Measurements from ENCODE around the gene CFAP157.
"Not testable (repeated sequence)": the region's sequence is repeated elsewhere in the genome, so short reads cannot be mapped to it uniquely, and the experiment has no call there.

The CFAP157 gene

DNA sequence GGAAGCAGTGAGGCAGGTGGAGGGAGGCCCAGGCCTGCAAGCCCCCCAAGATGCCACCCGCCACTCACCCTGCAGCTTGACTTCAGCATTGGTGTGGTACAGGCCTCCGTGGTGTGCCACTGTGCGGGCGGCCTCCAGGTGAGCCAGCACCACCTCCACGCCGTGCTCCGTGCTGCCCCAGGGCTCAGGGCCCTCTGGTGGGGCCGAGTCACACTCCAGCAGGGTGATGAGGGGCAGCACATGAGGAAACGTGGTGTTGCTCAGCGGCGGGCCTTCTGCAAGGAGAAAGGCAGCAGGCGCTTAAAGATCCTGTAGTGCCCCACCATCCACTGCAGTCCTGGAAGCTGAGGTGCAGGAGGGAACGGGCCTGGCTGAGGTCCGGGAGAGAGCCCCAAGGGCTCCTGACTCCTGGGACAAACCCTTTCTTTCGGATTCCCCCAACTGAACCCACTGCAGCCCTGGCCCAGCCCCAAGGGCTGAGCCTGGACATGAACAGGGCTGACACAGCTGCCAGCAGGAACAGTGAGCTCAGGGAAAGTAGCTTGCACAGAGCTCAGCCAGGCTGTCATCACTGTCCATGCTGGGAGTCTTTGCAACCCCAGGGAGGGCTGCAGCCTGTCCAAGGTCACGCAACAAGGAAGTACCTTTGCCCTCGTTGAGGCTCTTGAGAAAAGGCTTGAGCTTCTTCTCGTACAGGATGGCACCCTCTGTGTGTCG, 33.0 kb downstream of the CFAP157 start:
- DNase-seq, result no peak

GRCh38 chr9:127741831-127742434, 35.1 kb downstream of the CFAP157 start:
- DNase-seq, result no peak

- no peak for DNase-seq
Measured at GRCh38 chr9:127742435-127743088, 35.8 kb downstream of the CFAP157 start.

DNA sequence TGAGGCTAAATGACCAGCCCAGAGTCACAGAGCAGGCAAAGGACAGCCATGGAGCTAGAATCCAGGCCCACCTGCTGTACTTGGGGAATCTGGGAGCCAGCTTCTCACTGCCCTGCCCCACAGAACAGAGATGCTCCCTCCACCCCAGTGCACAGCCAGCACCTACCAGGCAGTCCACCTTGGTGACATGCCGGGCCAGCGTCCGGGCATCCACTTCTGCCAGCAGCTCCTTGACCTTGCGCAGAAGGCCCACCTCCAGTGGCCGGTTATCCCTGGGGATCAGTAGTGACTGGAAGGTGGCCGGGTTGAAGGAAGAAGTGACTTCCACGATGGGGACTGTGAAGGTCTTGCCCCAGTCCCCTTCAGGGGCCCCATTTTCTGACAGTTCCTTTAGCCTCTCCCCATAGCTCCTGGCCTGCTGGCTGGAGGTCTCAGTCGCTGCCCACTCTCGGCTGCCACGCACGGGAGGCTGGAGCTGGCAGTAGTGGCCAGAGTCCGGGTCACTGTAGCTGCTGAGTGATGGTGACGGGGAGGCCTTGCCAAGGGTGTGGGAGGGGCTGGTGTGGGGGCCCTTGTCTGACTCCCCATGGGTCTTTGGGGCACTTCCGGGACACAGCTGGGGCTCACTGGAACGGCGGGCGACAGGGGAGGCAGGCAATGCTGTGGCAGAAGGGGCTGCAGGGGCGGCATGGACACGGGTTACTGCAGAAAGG, 37.8 kb downstream of the CFAP157 start:
- DNase-seq, result no peak

GRCh38 chr9:127746959-127747569, 40.3 kb downstream of the CFAP157 start:
- no peak for DNase-seq

- no peak for DNase-seq
Measured at GRCh38 chr9:127749090-127749787, 42.5 kb downstream of the CFAP157 start.

DNA sequence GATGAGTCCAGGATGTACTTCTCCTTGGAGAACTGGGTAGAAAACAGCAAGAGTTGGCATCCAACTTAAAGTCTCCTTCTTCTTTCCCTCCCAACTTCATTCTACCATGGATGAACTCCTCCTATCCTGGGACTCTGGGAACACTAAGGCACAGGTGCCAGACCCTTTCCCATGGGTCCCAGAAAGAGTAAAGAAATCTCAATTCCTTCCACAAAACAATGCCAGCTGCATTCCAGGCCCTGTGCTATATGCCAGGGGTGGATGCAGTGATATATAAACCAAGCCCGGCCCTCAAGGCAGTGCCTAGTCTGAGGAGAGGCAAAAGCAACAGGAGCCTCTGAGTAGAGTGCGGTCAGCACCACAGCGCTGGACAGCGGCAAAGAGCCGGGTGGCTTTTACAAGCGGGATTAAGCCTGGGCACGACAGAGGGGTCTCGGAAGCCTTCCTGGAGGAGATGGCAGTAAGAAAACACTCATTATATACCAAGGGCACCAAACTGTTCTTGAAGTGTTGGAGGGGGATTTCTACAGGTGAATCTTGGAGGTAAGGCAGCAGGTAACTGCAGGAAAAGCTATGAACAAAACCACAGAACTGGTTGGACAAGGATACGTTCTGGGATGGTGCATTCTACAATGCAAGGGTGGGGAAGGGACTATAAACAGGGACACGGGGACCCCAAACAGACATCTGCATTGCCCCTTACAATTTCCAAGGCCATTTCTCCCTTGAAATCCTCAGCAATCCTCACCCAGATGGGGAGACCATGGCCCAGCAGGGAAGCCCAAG, 44.7 kb downstream of the CFAP157 start:
- no peak for DNase-seq

DNA sequence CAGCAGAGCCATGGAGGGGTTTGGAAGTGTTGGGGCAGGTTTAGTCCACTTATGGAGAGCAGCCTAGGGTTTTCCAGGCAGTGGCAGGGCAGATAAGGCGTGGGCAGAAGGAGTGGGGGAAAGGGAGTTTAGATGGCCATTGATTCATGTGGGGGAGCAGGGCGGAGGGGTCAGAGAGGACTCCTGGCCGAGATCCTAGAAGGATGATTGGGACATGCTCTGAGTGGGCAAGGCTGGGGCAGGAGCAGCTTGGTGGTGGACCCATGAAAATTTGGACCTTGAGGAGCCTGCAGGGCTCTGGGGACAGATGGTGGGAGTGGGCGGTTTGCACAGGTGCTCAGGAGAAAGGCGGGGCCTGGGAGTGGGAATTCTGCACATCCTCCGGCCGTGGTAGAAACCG, 46.4 kb downstream of the CFAP157 start:
- DNase-seq, result no peak

DNA sequence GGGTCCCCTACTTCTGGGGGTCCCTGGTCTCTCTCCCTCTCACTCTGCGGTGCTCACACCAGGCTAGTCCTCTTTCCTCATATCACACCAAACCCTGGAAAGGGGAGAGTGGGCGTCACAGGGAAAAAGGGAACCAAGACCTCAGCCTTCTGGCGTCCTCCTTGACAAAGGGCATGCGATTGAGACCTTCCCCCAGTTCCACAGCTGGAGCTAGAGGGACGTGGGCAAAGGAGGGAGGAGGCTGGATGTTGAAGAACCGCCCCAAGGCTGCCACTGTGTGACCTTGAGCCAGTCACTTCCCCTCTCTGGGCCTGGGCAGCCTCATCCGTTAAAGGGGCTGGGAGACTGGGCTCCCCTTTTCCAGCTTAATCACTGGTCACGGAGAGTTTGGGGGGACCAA, 46.8 kb downstream of the CFAP157 start:
- no peak for DNase-seq

DNA sequence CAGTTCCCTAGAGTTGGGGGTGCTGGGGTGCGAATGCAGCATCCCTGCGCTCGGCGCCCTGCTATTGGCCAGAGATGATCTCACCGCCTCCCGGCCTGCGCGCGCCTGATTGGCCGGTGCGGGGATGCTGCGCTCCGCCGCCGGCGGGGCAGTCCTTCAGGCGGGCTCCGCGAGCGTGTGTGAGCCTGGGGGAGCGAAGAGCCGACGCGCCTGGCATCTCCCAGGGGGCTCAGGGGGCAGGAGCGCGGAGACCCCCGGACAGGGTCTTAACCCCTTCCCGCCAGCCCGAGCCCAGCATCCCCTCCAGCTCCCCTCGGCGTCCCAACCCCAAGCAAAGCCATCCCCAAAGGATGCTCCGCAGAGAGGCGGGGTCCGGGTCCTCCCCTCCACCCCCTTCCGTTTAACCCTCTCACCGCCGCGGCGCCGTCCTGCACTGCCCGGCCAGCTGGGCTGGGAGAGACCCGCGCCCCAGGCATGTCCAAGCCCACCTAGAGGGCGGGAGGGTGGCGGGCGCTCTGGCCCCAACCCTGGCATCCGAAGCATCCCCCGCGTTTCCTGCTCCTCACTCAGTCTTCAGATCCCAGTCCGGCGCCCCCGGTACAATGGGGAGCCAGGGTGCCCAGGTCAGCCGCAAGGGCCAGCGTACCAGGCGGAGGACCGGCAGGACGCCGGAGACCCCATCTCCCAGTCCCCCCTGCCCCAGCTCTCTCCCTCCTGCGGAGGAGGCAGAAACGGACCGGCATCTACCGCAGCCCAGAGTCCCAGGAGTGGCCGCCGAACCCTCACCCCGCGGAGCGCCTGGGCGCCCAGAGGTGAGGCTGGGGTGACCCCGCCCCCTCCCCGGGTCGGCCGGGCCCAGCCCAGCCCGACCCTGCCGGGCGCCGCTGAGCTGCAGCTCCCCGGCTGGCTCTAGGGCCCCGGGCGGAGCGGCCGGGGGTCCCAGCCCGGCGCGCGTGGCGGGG, 47.6 kb downstream of the CFAP157 start:
- no peak for DNase-seq

- no peak for DNase-seq
Measured at GRCh38 chr9:127755061-127756060, 48.6 kb downstream of the CFAP157 start.

- DNase-seq, result no peak
Measured at GRCh38 chr9:127756233-127756632, 49.4 kb downstream of the CFAP157 start.

- DNase-seq, result not testable (repeated sequence)
Measured at GRCh38 chr9:127756776-127757175, 50.0 kb downstream of the CFAP157 start.

GRCh38 chr9:127758843-127759242, 52.1 kb downstream of the CFAP157 start:
- DNase-seq, result no peak

DNA sequence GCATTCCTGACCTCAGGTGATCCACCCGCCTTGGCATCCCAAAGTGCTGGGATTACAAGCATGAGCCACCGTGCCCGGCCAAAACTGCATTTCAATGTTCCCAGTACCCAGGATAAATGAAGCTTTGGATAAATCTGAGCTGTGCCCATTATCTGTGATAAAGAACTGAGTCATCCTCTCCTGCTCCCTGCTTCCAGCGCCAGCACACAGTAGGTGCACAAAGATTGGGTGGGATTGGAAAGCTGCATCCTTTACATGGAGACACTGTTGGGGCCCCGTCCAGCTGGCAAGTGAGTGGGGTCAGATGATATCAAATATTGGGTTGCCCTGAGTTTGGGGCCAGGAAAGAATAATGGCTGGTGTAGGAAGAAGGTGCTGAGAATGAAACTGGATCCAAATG, 54.3 kb downstream of the CFAP157 start:
- no peak for DNase-seq

- DNase-seq, result no peak
Measured at GRCh38 chr9:127761491-127761956, 54.7 kb downstream of the CFAP157 start.

DNA sequence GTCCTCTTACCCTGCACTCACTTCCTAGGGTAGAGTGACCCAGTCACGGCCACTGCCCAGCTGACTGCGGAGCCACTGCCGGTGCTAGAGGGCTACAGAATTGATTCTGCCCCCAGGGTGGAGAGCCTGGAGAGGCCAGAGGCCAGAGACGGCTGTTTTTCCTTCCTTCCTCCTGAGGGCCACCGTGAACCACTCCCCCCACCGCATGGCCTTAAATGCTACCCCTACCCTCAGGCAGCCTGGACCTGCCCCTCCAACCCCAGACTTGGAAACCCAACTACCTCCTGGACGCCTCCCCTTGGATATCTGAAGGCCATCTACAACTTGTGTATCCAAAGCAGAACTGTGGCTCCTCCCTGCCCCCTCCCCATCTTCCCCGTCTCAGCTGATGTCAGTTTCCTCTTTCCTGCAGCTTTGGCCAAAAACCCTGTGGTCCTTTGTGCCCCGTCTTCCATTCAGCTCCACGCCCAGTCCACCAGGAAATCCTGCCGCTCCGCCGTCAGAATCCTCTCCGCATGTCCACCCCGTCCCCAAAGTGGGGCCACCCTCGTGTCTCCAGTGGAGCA, 55.4 kb downstream of the CFAP157 start:
- no peak for DNase-seq

DNA sequence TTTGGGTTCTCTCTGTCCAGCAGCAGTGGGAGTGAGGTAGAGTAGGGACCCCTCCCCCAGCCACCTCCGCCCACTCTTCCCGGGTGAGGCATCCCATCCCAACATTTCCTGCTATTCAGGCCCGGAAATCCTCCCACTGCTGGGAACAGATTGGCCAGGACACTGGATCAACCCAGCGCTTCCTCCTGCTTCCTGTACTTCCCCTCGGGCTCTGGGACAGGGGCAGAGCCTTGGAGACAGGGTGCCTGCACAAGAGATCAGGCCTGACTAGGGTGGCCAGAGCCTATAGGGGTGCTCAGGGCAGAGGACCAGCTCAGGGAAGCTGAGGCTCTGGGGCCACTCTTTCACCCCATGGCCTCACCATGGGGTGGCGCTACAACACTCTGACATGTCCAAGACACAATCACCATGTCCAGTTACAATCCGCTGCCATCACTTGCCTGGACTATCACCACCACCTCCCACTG, 57.2 kb downstream of the CFAP157 start:
- no peak for DNase-seq

- DNase-seq, result no peak
Measured at GRCh38 chr9:127765418-127765817, 58.6 kb downstream of the CFAP157 start.

All from stimulated activated CD4-positive, alpha-beta T cell treated with anti-CD3 and anti-CD28 coated beads, Interleukin-4, amount 100 ng/mL, for 4 hours (primary cell).